Esophagus muscularis mucosa (tissue), 4 donors: ENCODE measurements around the gene COQ10A. TPM values are rescaled to one million over a fixed set of nuclear protein-coding genes. Genes with fewer than 3 reads are reported as not detected.

ENCODE experiments used
- DNase-seq: peaks from one replicate; pipeline ENCODE4 v3.0.0-alpha.2; 2017; ENCODE audit errors: extremely low spot score
- H3K27ac ChIP-seq, 4 donors: fragments of 200-600 bp; sonication (generic); replicated peaks in 1 of 4; 1 replicate in 3 of 4; 2 replicates in 1 of 4; pipeline ENCODE4 v1.5.1; 2016 to 2019; ENCODE audit warnings: mild to moderate bottlenecking in 1 of 4
- H3K27me3 ChIP-seq, 4 donors: fragments of 200-600 bp; sonication (generic); one replicate each; pipeline versions ENCODE4 v1.5.1 to v1.6.0; 2016 to 2019
- H3K36me3 ChIP-seq, 4 donors: fragments of 200-600 bp; sonication (generic); one replicate each; pipeline ENCODE4 v1.5.1; 2016 to 2019
- H3K4me1 ChIP-seq, 4 donors: fragments of 200-600 bp; sonication (generic); one replicate each; pipeline ENCODE4 v1.5.1; 2016 to 2019
- H3K4me3 ChIP-seq, 4 donors: fragments of 200-600 bp; sonication (generic); 1 replicate in 2 of 4; 2 replicates in 2 of 4; pipeline ENCODE4 v1.5.1; 2016 to 2019; ENCODE audit warnings: mild to moderate bottlenecking in 4 of 4, moderate library complexity in 1 of 4
- H3K9me3 ChIP-seq, 4 donors: fragments of 200-600 bp; sonication (generic); 1 replicate in 3 of 4; 2 replicates in 1 of 4; pipeline ENCODE4 v1.5.1; 2016 to 2019
- CTCF ChIP-seq, 3 experiments: fragments of 200-600 bp in 2 of 3; fragments of 450-650 bp in 1 of 3; sonication (generic) in 2 of 3; IDR thresholded peaks; one replicate each; pipeline ENCODE4 v1.5.1; 2017 to 2019; ENCODE audit warnings: antibody characterized with exemption in 3 of 3, mild to moderate bottlenecking in 2 of 3, moderate library complexity in 1 of 3
- EP300 ChIP-seq: sonication (generic); formaldehyde crosslinking; IDR thresholded peaks from one replicate; pipeline ENCODE4 v1.6.1; 2017; ENCODE audit warnings: antibody characterized with exemption
- POLR2A ChIP-seq: fragments of 450-650 bp; IDR thresholded peaks from one replicate; pipeline ENCODE4 v1.6.1; 2017; ENCODE audit warnings: antibody characterized with exemption, moderate library complexity, mild to moderate bottlenecking, low read depth
- POLR2AphosphoS5 ChIP-seq, 2 donors: sonication (generic); formaldehyde crosslinking; IDR thresholded peaks; one replicate each; pipeline ENCODE4 v1.6.1; 2017; ENCODE audit warnings: antibody characterized with exemption in 2 of 2
- WGBS: methylation state at CpG from one replicate; pipeline ENCODE4 v1.1.5; 2018; 5-methylcytosine and 5-hydroxymethylcytosine counted together
- intact Hi-C: fragments of 100-400 bp; cut with DNase I; formaldehyde crosslinking; loops from one replicate; pipeline ENCODE4 v1.15.1; 2023
- total RNA-seq, 4 donors: library from RNA; depleted of rRNA; stranded (reverse); fragments of >200 nt; gene quantifications; one replicate each; pipeline versions ENCODE4 v1.1.0 to v1.2.1, GENCODE V29; 2016

COQ10A gene
- total RNA-seq, 4 donors from 2014 or later = 12.4 to 22.8 (median 15.7) TPM

- intact Hi-C loops = no loop called here
- TF ChIP-seq POLR2AphosphoS5 (IDR thresholded peaks at IDR 0.05) (no peak), CTCF (IDR thresholded peaks at IDR 0.05) (no peak), EP300 (no peak), POLR2A (no peak)
- Histone ChIP-seq H3K9me3 (no peaks in the 10 kb centered on the region), H3K4me3 (no peak overlapping the region), H3K27ac (no peak overlapping the region), H3K4me1 (peaks cover 0 to 3% (median 0%) of the 10 kb centered on the region in 4 donors), H3K27me3 (no peaks in the 10 kb centered on the region), H3K36me3 (peaks cover 98 to 100% (median 100%) of the 10 kb centered on the region in 4 donors)
- DNase-seq = no peak
- 97% methylated on average over 4 of the region's 16 CpGs for WGBS
Observed at GRCh38 chr12:56247923-56248322, 18.8 kb upstream of the COQ10A start.

GRCh38 chr12:56248711-56249110 is 18.0 kb upstream of the COQ10A start:
- peaks cover 0 to 3% (median 0%) of the 10 kb centered on the region in 4 donors for H3K4me1 ChIP-seq
- no peaks in the 10 kb centered on the region for H3K27me3 ChIP-seq
- WGBS = 100% methylated on average over 3 of the region's 8 CpGs
- TF ChIP-seq POLR2A (no peak), CTCF (IDR thresholded peaks at IDR 0.05) (no peak), EP300 (no peak), POLR2AphosphoS5 (IDR thresholded peaks at IDR 0.05) (no peak)
- intact Hi-C loops = no loop called here
- no peak for DNase-seq
- H3K36me3 ChIP-seq = peaks cover 98 to 100% (median 100%) of the 10 kb centered on the region in 4 donors
- no peaks in the 10 kb centered on the region for H3K9me3 ChIP-seq
- H3K4me3 ChIP-seq = no peak overlapping the region
- H3K27ac ChIP-seq = no peak overlapping the region

- H3K4me1 ChIP-seq = peaks cover 14 to 21% (median 20%) of the 10 kb centered on the region in 4 donors
- intact Hi-C loops = no loop called here
- no peak for DNase-seq
- H3K9me3 ChIP-seq = no peaks in the 10 kb centered on the region
- H3K27ac ChIP-seq = no peak overlapping the region
- peaks cover 69 to 88% (median 85%) of the 10 kb centered on the region in 4 donors for H3K36me3 ChIP-seq
- TF ChIP-seq POLR2A (no peak), EP300 (no peak), POLR2AphosphoS5 (IDR thresholded peaks at IDR 0.05) (no peak), CTCF (IDR thresholded peaks at IDR 0.05) (no peak)
- no peak overlapping the region for H3K4me3 ChIP-seq
- H3K27me3 ChIP-seq = no peaks in the 10 kb centered on the region
- 97% methylated on average over 3 of the region's 3 CpGs for WGBS
Observed at GRCh38 chr12:56252649-56253048, 14.1 kb upstream of the COQ10A start.

- no peak for TF ChIP-seq POLR2A
- TF ChIP-seq EP300 = no peak
- TF ChIP-seq POLR2AphosphoS5 (IDR thresholded peaks at IDR 0.05) = no peak
- no peak for TF ChIP-seq CTCF (IDR thresholded peaks at IDR 0.05)
- peaks cover 14 to 22% (median 21%) of the 10 kb centered on the region in 4 donors for H3K4me1 ChIP-seq
- H3K36me3 ChIP-seq = peaks cover 65 to 84% (median 81%) of the 10 kb centered on the region in 4 donors
- H3K27ac ChIP-seq = no peak overlapping the region
- H3K9me3 ChIP-seq = no peaks in the 10 kb centered on the region
- WGBS = 97% methylated on average over 9 of the region's 11 CpGs
- no peak for DNase-seq
- H3K4me3 ChIP-seq = no peak overlapping the region
- intact Hi-C loops = no loop called here
- H3K27me3 ChIP-seq = no peaks in the 10 kb centered on the region
Observed at GRCh38 chr12:56253091-56253490, 13.7 kb upstream of the COQ10A start.

GRCh38 chr12:56255671-56256070 is 11.1 kb upstream of the COQ10A start:
- Histone ChIP-seq H3K27ac (peak overlapping the region in 1 of 4 donors; percentile 3), H3K9me3 (no peaks in the 10 kb centered on the region), H3K36me3 (peaks cover 42 to 58% (median 55%) of the 10 kb centered on the region in 4 donors), H3K4me3 (no peak overlapping the region), H3K4me1 (peaks cover 21 to 33% (median 30%) of the 10 kb centered on the region in 4 donors), H3K27me3 (no peaks in the 10 kb centered on the region)
- WGBS = 84% methylated on average over 4 of the region's 7 CpGs
- TF ChIP-seq POLR2A (no peak), POLR2AphosphoS5 (IDR thresholded peaks at IDR 0.05) (no peak), EP300 (no peak), CTCF (IDR thresholded peaks at IDR 0.05) (no peak)
- DNase-seq = no peak
- intact Hi-C loops = loop anchor here (5.0 kb wide), 1 partner anchor 58 kb away; no protein-coding TSS in a partner anchor
